ENCODE measurements around the gene LRRC59.

GRCh38 chr17:50392621-50393020 lies 4.7 kb downstream of the LRRC59 start:
- TF ChIP-seq CTCF (IDR thresholded peaks at IDR 0.05; ENCODE audit: low read depth, low read length, missing input control), result no peak
- TF ChIP-seq RAD21 (IDR thresholded peaks at IDR 0.05), result no peak
- no peak for TF ChIP-seq ATF3 (IDR thresholded peaks at IDR 0.05)
- no peak for TF ChIP-seq JUND (IDR thresholded peaks at IDR 0.05)
- no peak for TF ChIP-seq REST (IDR thresholded peaks at IDR 0.05)
- TF ChIP-seq RXRA (IDR thresholded peaks at IDR 0.05), result no peak
- TF ChIP-seq SP1 (IDR thresholded peaks at IDR 0.05), result no peak
- no peak for TF ChIP-seq ZBTB33 (IDR thresholded peaks at IDR 0.05)

All from liver (tissue), 3 donors.